Uterus (tissue), 2 donors: Measurements from ENCODE around the gene PUS3.

Experiments used
- CTCF ChIP-seq, 4 experiments: fragments of 200-600 bp in 2 of 4; fragments of 450-650 bp in 2 of 4; sonication (generic) in 2 of 4; IDR thresholded peaks; one replicate each; pipeline ENCODE4 v1.5.1; 2016 to 2019; ENCODE audit warnings: antibody characterized with exemption in 4 of 4, mild to moderate bottlenecking in 2 of 4, moderate library complexity in 1 of 4
- POLR2A ChIP-seq, 2 donors: fragments of 450-650 bp; IDR thresholded peaks; one replicate each; pipeline ENCODE4 v1.6.1; 2016; ENCODE audit warnings: antibody characterized with exemption in 2 of 2, mild to moderate bottlenecking in 1 of 2, moderate library complexity in 1 of 2

- TF ChIP-seq CTCF (IDR thresholded peaks at IDR 0.05) (no peak), POLR2A (IDR thresholded peaks at IDR 0.05) (no peak)
These were observed 37.1 kb upstream of the PUS3 start for GRCh38 chr11:125940145-125940544.
